Stimulated activated CD8-positive, alpha-beta memory T cell treated with anti-CD3 and anti-CD28 coated beads, Interleukin-7, amount 100 ng/mL, for 48 hours (primary cell): ENCODE results near the gene PRTFDC1.
"Not testable (repeated sequence)": the region's sequence is repeated elsewhere in the genome, so short reads cannot be mapped to it uniquely, and the experiment has no call there.

ENCODE experiments used
- DNase-seq, 2 donors: peaks; one replicate each; pipeline ENCODE4 v3.0.0-alpha.2; 2020; ENCODE audit warnings: low read depth in 1 of 2; ENCODE audit errors: extremely low read depth in 1 of 2

Gene PRTFDC1

GRCh38 chr10:24849501-24850299 lies 102.7 kb downstream of the PRTFDC1 start:
- DNase-seq, result no peak

- DNase-seq, result no peak
These were observed 103.4 kb downstream of the PRTFDC1 start for GRCh38 chr10:24849051-24849450.

GRCh38 chr10:24848195-24848594 lies 104.2 kb downstream of the PRTFDC1 start:
- no peak for DNase-seq

GRCh38 chr10:24847112-24848070 lies 105.0 kb downstream of the PRTFDC1 start:
- no peak for DNase-seq

GRCh38 chr10:24844742-24845141 lies 107.7 kb downstream of the PRTFDC1 start:
- DNase-seq, result no peak

- no peak for DNase-seq
These were observed 109.2 kb downstream of the PRTFDC1 start for GRCh38 chr10:24843256-24843655.

GRCh38 chr10:24842856-24843255 lies 109.5 kb downstream of the PRTFDC1 start:
- DNase-seq, result no peak

- DNase-seq, result no peak
These were observed 110.9 kb downstream of the PRTFDC1 start for GRCh38 chr10:24841530-24841929.

GRCh38 chr10:24840784-24841183 lies 111.6 kb downstream of the PRTFDC1 start:
- no peak for DNase-seq

GRCh38 chr10:24837781-24838180 lies 114.6 kb downstream of the PRTFDC1 start:
- not testable (repeated sequence) for DNase-seq

- no peak for DNase-seq
These were observed 117.5 kb downstream of the PRTFDC1 start for GRCh38 chr10:24834869-24835268.

GRCh38 chr10:24826009-24826408 lies 126.4 kb downstream of the PRTFDC1 start:
- no peak for DNase-seq

- no peak for DNase-seq
These were observed 126.9 kb downstream of the PRTFDC1 start for GRCh38 chr10:24825551-24825950.

GRCh38 chr10:24824536-24824935 lies 127.9 kb downstream of the PRTFDC1 start:
- DNase-seq, result no peak

GRCh38 chr10:24824124-24824523 lies 128.3 kb downstream of the PRTFDC1 start:
- DNase-seq, result peak in 1 of 2 donors; percentile 15

GRCh38 chr10:24822590-24822989 lies 129.8 kb downstream of the PRTFDC1 start:
- DNase-seq, result peak in 1 of 2 donors; percentile 35

GRCh38 chr10:24821986-24822385 lies 130.4 kb downstream of the PRTFDC1 start:
- peak in 1 of 2 donors; percentile 17 for DNase-seq

GRCh38 chr10:24816868-24817396 lies 135.5 kb downstream of the PRTFDC1 start:
- DNase-seq, result no peak

GRCh38 chr10:24814568-24815313 lies 137.7 kb downstream of the PRTFDC1 start:
- no peak for DNase-seq

GRCh38 chr10:24813856-24814255 lies 138.6 kb downstream of the PRTFDC1 start:
- DNase-seq, result no peak

- DNase-seq, result no peak
These were observed 146.1 kb downstream of the PRTFDC1 start for GRCh38 chr10:24806262-24806661.
